ENCODE measurements around the gene DOCK8.

DOCK8 gene

GRCh38 chr9:450561-450960, 235.9 kb downstream of the DOCK8 start:
- no peak for TF ChIP-seq SUZ12 (IDR thresholded peaks at IDR 0.05)
- no peak for TF ChIP-seq FOXM1 (IDR thresholded peaks at IDR 0.05; ENCODE audit: borderline replicate concordance)
- no peak for TF ChIP-seq NFRKB (IDR thresholded peaks at IDR 0.05)
- TF ChIP-seq LEF1 (IDR thresholded peaks at IDR 0.05; ENCODE audit: borderline replicate concordance): no peak
- TF ChIP-seq SP1 (IDR thresholded peaks at IDR 0.05): no peak
- CTCF ChIA-PET: no interaction called here
- DNase-seq (ENCODE audit: extremely low spot score): no peak
- POLR2A ChIA-PET: no interaction called here

GRCh38 chr9:453832-454231, 239.2 kb downstream of the DOCK8 start:
- TF ChIP-seq SP1 (IDR thresholded peaks at IDR 0.05) (no peak), ARNT (IDR thresholded peaks at IDR 0.05) (no peak), NFRKB (IDR thresholded peaks at IDR 0.05) (no peak), HDGF (IDR thresholded peaks at IDR 0.05; ENCODE audit: borderline replicate concordance) (no peak), TARDBP (IDR thresholded peaks at IDR 0.05) (no peak), ELF4 (IDR thresholded peaks at IDR 0.05) (no peak), FOXK2 (IDR thresholded peaks at IDR 0.05) (no peak), LEF1 (IDR thresholded peaks at IDR 0.05; ENCODE audit: borderline replicate concordance) (no peak), L3MBTL2 (conservative IDR thresholded peaks at IDR 0.05) (no peak), FOXM1 (IDR thresholded peaks at IDR 0.05; ENCODE audit: borderline replicate concordance) (no peak), PKNOX1 (IDR thresholded peaks at IDR 0.05) (no peak), BHLHE40 (IDR thresholded peaks at IDR 0.05; ENCODE audit: borderline replicate concordance) (no peak), CTBP1 (IDR thresholded peaks at IDR 0.05; ENCODE audit: borderline replicate concordance) (no peak), SUZ12 (IDR thresholded peaks at IDR 0.05) (no peak)
- CTCF ChIA-PET: no interaction called here
- no peak for DNase-seq (ENCODE audit: extremely low spot score)
- POLR2A ChIA-PET: no interaction called here

GRCh38 chr9:456365-456764, 241.7 kb downstream of the DOCK8 start:
- TF ChIP-seq SP1 (IDR thresholded peaks at IDR 0.05) (no peak), CTBP1 (IDR thresholded peaks at IDR 0.05; ENCODE audit: borderline replicate concordance) (no peak), LEF1 (IDR thresholded peaks at IDR 0.05; ENCODE audit: borderline replicate concordance) (no peak), NFRKB (IDR thresholded peaks at IDR 0.05) (no peak), TARDBP (IDR thresholded peaks at IDR 0.05) (no peak), PKNOX1 (IDR thresholded peaks at IDR 0.05) (no peak), ELF4 (IDR thresholded peaks at IDR 0.05) (no peak), BHLHE40 (IDR thresholded peaks at IDR 0.05; ENCODE audit: borderline replicate concordance) (no peak), L3MBTL2 (conservative IDR thresholded peaks at IDR 0.05) (no peak), SUZ12 (IDR thresholded peaks at IDR 0.05) (no peak), FOXM1 (IDR thresholded peaks at IDR 0.05; ENCODE audit: borderline replicate concordance) (no peak), FOXA1 (IDR thresholded peaks at IDR 0.05) (no peak)
- POLR2A ChIA-PET: no interaction called here
- CTCF ChIA-PET: no interaction called here
- DNase-seq (ENCODE audit: extremely low spot score): no peak

- POLR2A ChIA-PET: no interaction called here
These were observed 243.9 kb downstream of the DOCK8 start for GRCh38 chr9:458590-458989.

GRCh38 chr9:459491-460444, 245.1 kb downstream of the DOCK8 start:
- TF ChIP-seq L3MBTL2 (conservative IDR thresholded peaks at IDR 0.05) (no peak), PKNOX1 (IDR thresholded peaks at IDR 0.05) (no peak), SP1 (IDR thresholded peaks at IDR 0.05) (no peak), FOXM1 (IDR thresholded peaks at IDR 0.05; ENCODE audit: borderline replicate concordance) (no peak), ARNT (IDR thresholded peaks at IDR 0.05) (no peak), FOXA1 (IDR thresholded peaks at IDR 0.05) (no peak), NFRKB (IDR thresholded peaks at IDR 0.05) (no peak), ZNF384 (IDR thresholded peaks at IDR 0.05) (no peak), LEF1 (IDR thresholded peaks at IDR 0.05; ENCODE audit: borderline replicate concordance) (no peak)
- CTCF ChIA-PET: interaction anchor here (1.4 kb wide), 1 partner anchor 16 kb away, joined by 5 read pairs; no protein-coding TSS in a partner anchor
- POLR2A ChIA-PET: interaction anchor here (1.3 kb wide), 1 partner anchor 11 kb away, joined by 7 read pairs; no protein-coding TSS in a partner anchor
- no peak for DNase-seq (ENCODE audit: extremely low spot score)

More at GRCh38 chr9:458590-458989, 243.9 kb downstream of the DOCK8 start:
- CTCF ChIA-PET: no interaction called here
- TF ChIP-seq LEF1 (IDR thresholded peaks at IDR 0.05; ENCODE audit: borderline replicate concordance): no peak
- no peak for TF ChIP-seq ARNT (IDR thresholded peaks at IDR 0.05)
- no peak for TF ChIP-seq FOXM1 (IDR thresholded peaks at IDR 0.05; ENCODE audit: borderline replicate concordance)
- TF ChIP-seq ZNF384 (IDR thresholded peaks at IDR 0.05): no peak
- no peak for TF ChIP-seq SP1 (IDR thresholded peaks at IDR 0.05)
- TF ChIP-seq L3MBTL2 (conservative IDR thresholded peaks at IDR 0.05): no peak
- TF ChIP-seq ELF4 (IDR thresholded peaks at IDR 0.05): no peak
- no peak for TF ChIP-seq FOXK2 (IDR thresholded peaks at IDR 0.05)
- TF ChIP-seq TARDBP (IDR thresholded peaks at IDR 0.05): no peak
- TF ChIP-seq FOXA1 (IDR thresholded peaks at IDR 0.05): no peak
- TF ChIP-seq HDGF (IDR thresholded peaks at IDR 0.05; ENCODE audit: borderline replicate concordance): no peak
- no peak for TF ChIP-seq SUZ12 (IDR thresholded peaks at IDR 0.05)
- TF ChIP-seq CTBP1 (IDR thresholded peaks at IDR 0.05; ENCODE audit: borderline replicate concordance): no peak
- no peak for TF ChIP-seq PKNOX1 (IDR thresholded peaks at IDR 0.05)
- no peak for TF ChIP-seq BHLHE40 (IDR thresholded peaks at IDR 0.05; ENCODE audit: borderline replicate concordance)
- TF ChIP-seq NFRKB (IDR thresholded peaks at IDR 0.05): no peak
- no peak for DNase-seq (ENCODE audit: extremely low spot score)
